Measurements from ENCODE around the gene INTS1. TPM values are rescaled to one million over a fixed set of nuclear protein-coding genes. Genes with fewer than 3 reads are reported as not detected.

INTS1 gene
- total RNA-seq, 1 donor from 2014 or later: 81.9 TPM

GRCh38 chr7:1485156-1485555 lies 19.0 kb downstream of the INTS1 start:
- DNase-seq (ENCODE audit: low read depth) (no peak), FAIRE-seq (no peak)
- Mint-ChIP-seq H3K27me3 (ENCODE audit: low read depth, unreplicated experiment) (no peaks in the 10 kb centered on the region), H3K27ac (ENCODE audit: unreplicated experiment) (no peak overlapping the region), H3K36me3 (ENCODE audit: low read depth, unreplicated experiment) (peaks cover 10% of the 10 kb centered on the region), H3K9me3 (ENCODE audit: unreplicated experiment) (no peaks in the 10 kb centered on the region), H3K4me1 (ENCODE audit: low read depth, unreplicated experiment) (no peaks in the 10 kb centered on the region), H3K4me3 (ENCODE audit: unreplicated experiment) (no peak overlapping the region)
- H3K4me3 ChIP-seq (ENCODE audit: insufficient read depth, low read depth, low read length): no peak overlapping the region
- H3K4me1 ChIP-seq (ENCODE audit: insufficient read depth, low read length): no peaks in the 10 kb centered on the region
- H4K20me1 ChIP-seq (ENCODE audit: insufficient read depth, low read length): peaks cover 5% of the 10 kb centered on the region
- H3K4me2 ChIP-seq (ENCODE audit: low read length): no peak overlapping the region
- H3K36me3 ChIP-seq (ENCODE audit: insufficient read depth, low read length): peaks cover 2% of the 10 kb centered on the region
- H3K9ac ChIP-seq (ENCODE audit: low read length): no peak overlapping the region
- no peak overlapping the region for H2AFZ ChIP-seq (ENCODE audit: low read depth, low read length)
- H3K27ac ChIP-seq (ENCODE audit: low read depth, low read length): no peak overlapping the region
- TF ChIP-seq CTCF (IDR thresholded peaks at IDR 0.05; ENCODE audit: insufficient read depth, low read depth, low read length): no peak
- TF ChIP-seq EZH2 (IDR thresholded peaks at IDR 0.05; ENCODE audit: insufficient read depth, low read length): no peak
- H3K79me2 ChIP-seq (ENCODE audit: insufficient read depth, low read length): no peaks in the 10 kb centered on the region
- no peaks in the 10 kb centered on the region for H3K27me3 ChIP-seq (ENCODE audit: insufficient read depth, low read length)
- H3K9me3 ChIP-seq (ENCODE audit: insufficient read depth, low read depth, low read length): no peaks in the 10 kb centered on the region

GRCh38 chr7:1484569-1484968 lies 19.6 kb downstream of the INTS1 start:
- no peak overlapping the region for H2AFZ ChIP-seq (ENCODE audit: low read depth, low read length)
- H3K9me3 ChIP-seq (ENCODE audit: insufficient read depth, low read depth, low read length): no peaks in the 10 kb centered on the region
- Mint-ChIP-seq H3K27ac (ENCODE audit: unreplicated experiment) (no peak overlapping the region), H3K4me1 (ENCODE audit: low read depth, unreplicated experiment) (no peaks in the 10 kb centered on the region), H3K4me3 (ENCODE audit: unreplicated experiment) (no peak overlapping the region), H3K36me3 (ENCODE audit: low read depth, unreplicated experiment) (peaks cover 8% of the 10 kb centered on the region), H3K27me3 (ENCODE audit: low read depth, unreplicated experiment) (no peaks in the 10 kb centered on the region), H3K9me3 (ENCODE audit: unreplicated experiment) (no peaks in the 10 kb centered on the region)
- no peaks in the 10 kb centered on the region for H3K27me3 ChIP-seq (ENCODE audit: insufficient read depth, low read length)
- peaks cover 4% of the 10 kb centered on the region for H4K20me1 ChIP-seq (ENCODE audit: insufficient read depth, low read length)
- DNase-seq (ENCODE audit: low read depth) (no peak), FAIRE-seq (no peak)
- H3K4me2 ChIP-seq (ENCODE audit: low read length): no peak overlapping the region
- peaks cover 2% of the 10 kb centered on the region for H3K36me3 ChIP-seq (ENCODE audit: insufficient read depth, low read length)
- H3K9ac ChIP-seq (ENCODE audit: low read length): no peak overlapping the region
- no peaks in the 10 kb centered on the region for H3K79me2 ChIP-seq (ENCODE audit: insufficient read depth, low read length)
- TF ChIP-seq EZH2 (IDR thresholded peaks at IDR 0.05; ENCODE audit: insufficient read depth, low read length) (no peak), CTCF (IDR thresholded peaks at IDR 0.05; ENCODE audit: insufficient read depth, low read depth, low read length) (no peak)
- H3K27ac ChIP-seq (ENCODE audit: low read depth, low read length): no peak overlapping the region
- no peaks in the 10 kb centered on the region for H3K4me1 ChIP-seq (ENCODE audit: insufficient read depth, low read length)
- no peak overlapping the region for H3K4me3 ChIP-seq (ENCODE audit: insufficient read depth, low read depth, low read length)

- Mint-ChIP-seq H3K9me3 (ENCODE audit: unreplicated experiment) (no peaks in the 10 kb centered on the region), H3K4me1 (ENCODE audit: low read depth, unreplicated experiment) (no peaks in the 10 kb centered on the region), H3K4me3 (ENCODE audit: unreplicated experiment) (no peak overlapping the region), H3K27ac (ENCODE audit: unreplicated experiment) (no peak overlapping the region), H3K36me3 (ENCODE audit: low read depth, unreplicated experiment) (peaks cover 6% of the 10 kb centered on the region), H3K27me3 (ENCODE audit: low read depth, unreplicated experiment) (no peaks in the 10 kb centered on the region)
- no peak overlapping the region for H3K4me3 ChIP-seq (ENCODE audit: insufficient read depth, low read depth, low read length)
- H3K27ac ChIP-seq (ENCODE audit: low read depth, low read length): no peak overlapping the region
- no peak for TF ChIP-seq EZH2 (IDR thresholded peaks at IDR 0.05; ENCODE audit: insufficient read depth, low read length)
- no peak for TF ChIP-seq CTCF (IDR thresholded peaks at IDR 0.05; ENCODE audit: insufficient read depth, low read depth, low read length)
- no peak overlapping the region for H3K9ac ChIP-seq (ENCODE audit: low read length)
- H3K79me2 ChIP-seq (ENCODE audit: insufficient read depth, low read length): no peaks in the 10 kb centered on the region
- no peak overlapping the region for H2AFZ ChIP-seq (ENCODE audit: low read depth, low read length)
- H3K27me3 ChIP-seq (ENCODE audit: insufficient read depth, low read length): no peaks in the 10 kb centered on the region
- H4K20me1 ChIP-seq (ENCODE audit: insufficient read depth, low read length): peaks cover 4% of the 10 kb centered on the region
- peaks cover 2% of the 10 kb centered on the region for H3K36me3 ChIP-seq (ENCODE audit: insufficient read depth, low read length)
- no peak for FAIRE-seq
- no peaks in the 10 kb centered on the region for H3K9me3 ChIP-seq (ENCODE audit: insufficient read depth, low read depth, low read length)
- no peak overlapping the region for H3K4me2 ChIP-seq (ENCODE audit: low read length)
- DNase-seq (ENCODE audit: low read depth): no peak
- no peaks in the 10 kb centered on the region for H3K4me1 ChIP-seq (ENCODE audit: insufficient read depth, low read length)
Observed at GRCh38 chr7:1483536-1484505, 20.4 kb downstream of the INTS1 start.
